HUES48 (cell line): ENCODE measurements around the gene PCSK7.

Experiments
- H3K27ac ChIP-seq: one replicate; pipeline ENCODE4 v1.7.0; 2013; ENCODE audit warnings: low read depth, low read length, inconsistent platforms
- H3K27me3 ChIP-seq: 2 replicates; pipeline ENCODE4 v1.6.1; 2013; ENCODE audit warnings: mild to moderate bottlenecking, low read length; ENCODE audit not compliant: control insufficient read depth, insufficient read depth
- H3K36me3 ChIP-seq: 2 replicates; pipeline ENCODE4 v1.6.1; 2013; ENCODE audit warnings: low read length; ENCODE audit not compliant: control insufficient read depth, insufficient read depth
- H3K4me1 ChIP-seq: 2 replicates; pipeline ENCODE4 v1.6.1; 2013; ENCODE audit warnings: mild to moderate bottlenecking, low read length; ENCODE audit not compliant: control insufficient read depth, insufficient read depth
- H3K4me3 ChIP-seq: 2 replicates; pipeline ENCODE4 v1.5.1; 2013; ENCODE audit warnings: mild to moderate bottlenecking, low read depth, low read length
- H3K9ac ChIP-seq: 2 replicates; pipeline ENCODE4 v1.6.1; 2013; ENCODE audit warnings: mild to moderate bottlenecking, low read depth, low read length, moderate library complexity
- H3K9me3 ChIP-seq: 2 replicates; pipeline ENCODE4 v1.6.1; 2013; ENCODE audit warnings: low read length; ENCODE audit not compliant: control insufficient read depth, insufficient read depth

Gene PCSK7

GRCh38 chr11:117230286-117230961, 1.4 kb downstream of the PCSK7 start:
- H3K9me3 ChIP-seq: no peaks in the 10 kb centered on the region
- peaks cover 11% of the 10 kb centered on the region for H3K4me1 ChIP-seq
- H3K36me3 ChIP-seq: peaks cover 46% of the 10 kb centered on the region
- no peaks in the 10 kb centered on the region for H3K27me3 ChIP-seq
- H3K4me3 ChIP-seq: no peak overlapping the region
- H3K27ac ChIP-seq: no peak overlapping the region
- no peak overlapping the region for H3K9ac ChIP-seq

DNA sequence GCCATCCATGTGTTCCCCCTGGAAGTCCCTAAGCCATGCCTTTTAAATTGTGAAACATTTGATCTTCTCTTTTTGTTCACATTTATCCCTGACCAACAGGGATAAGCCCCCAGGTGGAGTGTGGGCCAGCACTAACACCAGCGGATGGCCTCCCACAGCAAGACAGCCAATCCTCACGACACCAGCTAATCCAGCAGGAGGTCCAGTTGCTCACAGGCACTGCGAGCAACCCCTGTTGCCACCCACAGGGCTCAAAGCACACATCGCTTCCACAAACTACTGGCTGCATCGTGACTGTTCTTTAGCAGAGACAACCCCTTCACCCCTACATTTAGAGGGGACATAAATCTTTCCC, 2.0 kb downstream of the PCSK7 start:
- Histone ChIP-seq H3K4me3 (no peak overlapping the region), H3K9me3 (no peaks in the 10 kb centered on the region), H3K36me3 (peaks cover 49% of the 10 kb centered on the region), H3K9ac (no peak overlapping the region), H3K4me1 (peaks cover 11% of the 10 kb centered on the region), H3K27ac (no peak overlapping the region), H3K27me3 (no peaks in the 10 kb centered on the region)

DNA sequence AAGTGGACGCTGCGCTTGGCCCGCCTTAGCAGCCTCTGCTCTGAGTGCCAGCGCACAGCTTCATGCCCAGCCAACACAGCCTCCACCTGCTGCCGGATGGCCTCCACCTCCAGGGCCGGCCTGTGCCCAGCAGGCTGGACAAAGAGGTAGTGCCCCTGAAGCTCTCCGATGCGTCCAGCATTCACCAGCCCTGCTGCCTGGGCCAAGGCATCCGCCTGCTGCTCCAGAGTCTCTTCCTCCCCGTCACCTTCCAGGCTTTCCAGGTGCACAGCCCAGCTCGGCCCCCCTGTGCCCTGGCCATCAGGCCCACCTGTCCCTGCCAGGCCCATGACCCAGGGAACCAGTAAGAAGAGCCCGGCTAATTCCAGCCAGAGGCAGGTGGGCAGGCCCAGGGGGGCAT, 2.5 kb downstream of the PCSK7 start:
- Histone ChIP-seq H3K4me1 (peaks cover 11% of the 10 kb centered on the region), H3K9me3 (no peaks in the 10 kb centered on the region), H3K27me3 (no peaks in the 10 kb centered on the region), H3K36me3 (peaks cover 46% of the 10 kb centered on the region), H3K9ac (no peak overlapping the region), H3K27ac (no peak overlapping the region), H3K4me3 (no peak overlapping the region)

- no peak overlapping the region for H3K4me3 ChIP-seq
- no peaks in the 10 kb centered on the region for H3K27me3 ChIP-seq
- no peak overlapping the region for H3K9ac ChIP-seq
- H3K36me3 ChIP-seq: peaks cover 56% of the 10 kb centered on the region
- H3K9me3 ChIP-seq: no peaks in the 10 kb centered on the region
- H3K4me1 ChIP-seq: peaks cover 3% of the 10 kb centered on the region
- H3K27ac ChIP-seq: no peak overlapping the region
These were observed 3.8 kb downstream of the PCSK7 start for GRCh38 chr11:117228091-117228490.

- H3K27me3 ChIP-seq: no peaks in the 10 kb centered on the region
- no peaks in the 10 kb centered on the region for H3K9me3 ChIP-seq
- peaks cover 65% of the 10 kb centered on the region for H3K36me3 ChIP-seq
- no peak overlapping the region for H3K4me3 ChIP-seq
- H3K4me1 ChIP-seq: peaks cover 3% of the 10 kb centered on the region
- H3K27ac ChIP-seq: no peak overlapping the region
- H3K9ac ChIP-seq: no peak overlapping the region
These were observed 5.2 kb downstream of the PCSK7 start for GRCh38 chr11:117226388-117227385.

GRCh38 chr11:117225553-117226170, 6.2 kb downstream of the PCSK7 start:
- H3K4me1 ChIP-seq: no peaks in the 10 kb centered on the region
- no peak overlapping the region for H3K4me3 ChIP-seq
- no peak overlapping the region for H3K27ac ChIP-seq
- no peaks in the 10 kb centered on the region for H3K9me3 ChIP-seq
- H3K27me3 ChIP-seq: no peaks in the 10 kb centered on the region
- peaks cover 76% of the 10 kb centered on the region for H3K36me3 ChIP-seq
- no peak overlapping the region for H3K9ac ChIP-seq

DNA sequence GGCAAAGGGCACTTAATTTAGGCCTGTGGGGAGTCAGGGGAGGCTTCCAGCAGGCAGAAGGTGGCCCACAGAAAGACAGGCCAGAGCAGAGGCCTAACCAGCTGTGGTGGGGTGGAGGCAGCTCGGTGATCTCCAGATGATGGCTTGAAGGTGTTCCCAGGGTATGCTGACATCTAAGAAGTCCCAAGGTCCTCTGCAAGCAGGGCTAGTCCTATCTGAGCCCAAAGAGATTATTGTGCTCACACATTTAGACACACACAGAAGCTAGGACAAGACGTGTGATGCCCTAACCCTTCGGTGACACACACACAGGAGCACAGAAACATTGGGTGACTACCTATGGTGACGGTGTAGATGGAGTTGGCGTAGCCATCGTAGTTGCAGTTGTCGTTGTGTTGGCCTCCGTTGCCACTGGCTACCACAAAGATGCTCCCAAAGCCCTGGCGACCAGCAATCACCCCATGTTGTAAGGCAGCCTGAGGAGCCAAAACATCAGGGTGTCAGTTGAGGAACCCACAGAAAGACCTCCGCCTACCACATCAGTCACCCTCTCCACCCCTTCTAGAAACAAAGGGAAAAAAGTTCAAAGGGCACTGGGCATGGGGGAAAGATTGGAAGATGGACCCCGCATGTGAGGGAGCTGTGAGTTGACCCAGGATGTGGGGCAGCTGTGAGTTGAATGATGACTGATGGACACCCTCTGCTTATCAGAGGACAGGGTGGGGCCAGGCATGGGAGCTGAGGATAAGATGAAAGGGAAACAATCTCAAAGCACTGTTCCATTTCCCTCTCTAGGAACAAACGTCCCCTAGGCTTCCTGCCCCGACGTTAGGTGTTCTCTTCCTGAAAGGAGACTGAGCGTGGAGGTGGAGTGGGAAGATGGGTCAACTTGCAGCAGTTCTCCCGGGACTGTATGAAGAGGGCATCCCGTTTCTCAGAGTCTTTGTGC, 7.9 kb downstream of the PCSK7 start:
- Histone ChIP-seq H3K9ac (no peak overlapping the region), H3K4me1 (no peaks in the 10 kb centered on the region), H3K36me3 (peaks cover 71% of the 10 kb centered on the region), H3K9me3 (no peaks in the 10 kb centered on the region), H3K27ac (no peak overlapping the region), H3K27me3 (no peaks in the 10 kb centered on the region), H3K4me3 (no peak overlapping the region)

DNA sequence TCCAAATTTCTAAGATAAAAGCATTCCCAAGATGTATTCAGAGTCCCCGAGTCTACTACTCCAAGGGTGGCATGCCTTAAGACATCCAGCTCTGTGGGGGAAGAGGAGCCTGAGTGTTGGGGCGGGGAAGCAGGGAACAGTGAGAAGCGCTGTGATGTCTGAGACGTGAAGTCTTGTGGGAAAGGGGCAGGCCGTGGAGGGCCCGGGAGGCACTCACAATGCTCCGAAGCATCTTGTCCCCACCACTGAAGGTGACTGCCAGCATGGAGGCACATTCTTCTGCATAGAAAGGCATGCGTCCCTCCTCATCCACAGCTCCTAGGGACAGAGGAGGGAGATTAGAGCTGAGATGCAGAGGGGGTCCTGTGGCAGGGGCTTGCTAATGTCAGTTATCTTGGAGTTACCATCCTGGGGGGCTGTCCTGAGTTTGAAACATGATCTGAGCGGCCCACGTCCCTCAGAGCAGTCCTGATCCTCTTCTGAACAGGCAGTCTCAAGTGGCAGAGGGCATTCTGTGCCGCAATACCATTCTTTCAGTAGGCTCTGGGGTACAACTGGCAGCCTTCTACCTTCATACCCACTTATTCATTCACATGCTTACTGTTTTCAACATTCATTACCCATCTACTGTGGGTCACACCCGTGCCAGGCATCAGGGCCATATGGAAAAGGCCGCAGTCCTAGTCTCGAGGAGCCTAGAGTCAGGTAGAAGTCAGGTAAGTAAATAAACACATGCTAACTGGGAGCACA, 8.7 kb downstream of the PCSK7 start:
- H3K27me3 ChIP-seq: no peaks in the 10 kb centered on the region
- H3K4me1 ChIP-seq: no peaks in the 10 kb centered on the region
- no peak overlapping the region for H3K4me3 ChIP-seq
- H3K36me3 ChIP-seq: peaks cover 73% of the 10 kb centered on the region
- no peak overlapping the region for H3K27ac ChIP-seq
- no peak overlapping the region for H3K9ac ChIP-seq
- H3K9me3 ChIP-seq: no peaks in the 10 kb centered on the region

- Histone ChIP-seq H3K9ac (no peak overlapping the region), H3K36me3 (peaks cover 73% of the 10 kb centered on the region), H3K4me3 (no peak overlapping the region), H3K9me3 (no peaks in the 10 kb centered on the region), H3K27me3 (no peaks in the 10 kb centered on the region), H3K4me1 (no peaks in the 10 kb centered on the region), H3K27ac (no peak overlapping the region)
These were observed 9.9 kb downstream of the PCSK7 start for GRCh38 chr11:117221775-117222517.
